Type B pancreatic cell (in vitro differentiated cells): ENCODE measurements around the gene PLEKHG4. TPM values are rescaled to one million over a fixed set of nuclear protein-coding genes. Genes with fewer than 3 reads are reported as not detected.

Experiments used
- DNase-seq: peaks from one replicate; pipeline ENCODE4 v3.0.0; 2021; ENCODE audit warnings: mixed read lengths; ENCODE audit not compliant: unreplicated experiment; ENCODE audit errors: extremely low spot score
- H3K27ac Mint-ChIP-seq: 2 replicates; pipeline ENCODE4 v1.8.0; 2021; ENCODE audit warnings: mild to moderate bottlenecking, mixed read lengths
- H3K27me3 Mint-ChIP-seq: 2 replicates; pipeline ENCODE4 v1.8.0; 2021; ENCODE audit warnings: mixed read lengths
- H3K36me3 Mint-ChIP-seq: 2 replicates; pipeline ENCODE4 v1.8.0; 2021; ENCODE audit warnings: mixed read lengths
- H3K4me1 Mint-ChIP-seq: one replicate; pipeline ENCODE4 v1.8.0; 2021; ENCODE audit warnings: mixed read lengths; ENCODE audit not compliant: unreplicated experiment
- H3K4me3 Mint-ChIP-seq: 2 replicates; pipeline ENCODE4 v1.8.0; 2021; ENCODE audit warnings: mild to moderate bottlenecking, mixed read lengths
- H3K9me3 Mint-ChIP-seq: 2 replicates; pipeline ENCODE4 v1.8.0; 2021; ENCODE audit warnings: mixed read lengths
- CTCF ChIP-seq: fragments of 200-600 bp; sonication (generic); conservative IDR thresholded peaks from 2 replicates; pipeline ENCODE4 v1.5.0; 2021; ENCODE audit warnings: antibody characterized with exemption, mild to moderate bottlenecking
- total RNA-seq: library from RNA; stranded (reverse); gene quantifications from 2 replicates; pipeline ENCODE4 v1.2.1, GENCODE V29; 2021; ENCODE audit warnings: low replicate concordance

The PLEKHG4 gene
- total RNA-seq, 1 donor from 2014 or later: 3.8 TPM

GRCh38 chr16:67248073-67248400, 31.3 kb upstream of the PLEKHG4 start:
- no peak for DNase-seq
- TF ChIP-seq CTCF: no peak
- Mint-ChIP-seq H3K4me1 (peaks cover 22% of the 10 kb centered on the region), H3K4me3 (peak overlapping the region; percentile 84), H3K27ac (peak overlapping the region; percentile 89), H3K36me3 (no peaks in the 10 kb centered on the region), H3K9me3 (no peaks in the 10 kb centered on the region), H3K27me3 (peaks cover 40% of the 10 kb centered on the region)

- no peak for DNase-seq
- peak; percentile 42 for TF ChIP-seq CTCF
- Mint-ChIP-seq H3K27ac (peak within 1 kb of the TSS; percentile 89), H3K36me3 (no peaks in the 10 kb centered on the region), H3K27me3 (peaks cover 40% of the 10 kb centered on the region), H3K4me1 (peaks cover 22% of the 10 kb centered on the region), H3K4me3 (peak within 1 kb of the TSS; percentile 87), H3K9me3 (no peaks in the 10 kb centered on the region)
These were observed 30.7 kb upstream of the PLEKHG4 start, which contains the start of gene SLC9A5 for GRCh38 chr16:67248401-67249177. TSS of gene SLC9A5 (plus strand) at chr16:67248979. CDS start at chr16:67249015, 36 bp downstream.

- no peaks in the 10 kb centered on the region for H3K36me3 Mint-ChIP-seq
- peaks cover 40% of the 10 kb centered on the region for H3K27me3 Mint-ChIP-seq
- DNase-seq: no peak
- peak overlapping the region; percentile 87 for H3K4me3 Mint-ChIP-seq
- no peak for TF ChIP-seq CTCF
- H3K9me3 Mint-ChIP-seq: no peaks in the 10 kb centered on the region
- no peak overlapping the region for H3K27ac Mint-ChIP-seq
- peaks cover 22% of the 10 kb centered on the region for H3K4me1 Mint-ChIP-seq
These were observed 29.9 kb upstream of the PLEKHG4 start for GRCh38 chr16:67249178-67250044.

GRCh38 chr16:67250045-67250327, 29.3 kb upstream of the PLEKHG4 start:
- TF ChIP-seq CTCF: no peak
- H3K4me1 Mint-ChIP-seq: peaks cover 22% of the 10 kb centered on the region
- H3K9me3 Mint-ChIP-seq: no peaks in the 10 kb centered on the region
- no peak for DNase-seq
- no peaks in the 10 kb centered on the region for H3K36me3 Mint-ChIP-seq
- peak overlapping the region; percentile 87 for H3K4me3 Mint-ChIP-seq
- H3K27me3 Mint-ChIP-seq: peaks cover 40% of the 10 kb centered on the region
- no peak overlapping the region for H3K27ac Mint-ChIP-seq

- no peak for DNase-seq
- peaks cover 37% of the 10 kb centered on the region for H3K27me3 Mint-ChIP-seq
- H3K4me3 Mint-ChIP-seq: no peak overlapping the region
- H3K4me1 Mint-ChIP-seq: peaks cover 17% of the 10 kb centered on the region
- H3K36me3 Mint-ChIP-seq: no peaks in the 10 kb centered on the region
- TF ChIP-seq CTCF: no peak
- no peaks in the 10 kb centered on the region for H3K9me3 Mint-ChIP-seq
- no peak overlapping the region for H3K27ac Mint-ChIP-seq
These were observed 26.5 kb upstream of the PLEKHG4 start for GRCh38 chr16:67252609-67253497.
